Measurements from ENCODE around the gene GNG7.
"Not testable (repeated sequence)": the region's sequence is repeated elsewhere in the genome, so short reads cannot be mapped to it uniquely, and the experiment has no call there.

The GNG7 gene

GRCh38 chr19:2675892-2676291, 26.6 kb downstream of the GNG7 start:
- DNase-seq = no peak
- Histone ChIP-seq H3K79me2 (ENCODE audit: insufficient read depth, low read length) (no peaks in the 10 kb centered on the region), H3K9ac (ENCODE audit: low read depth, low read length) (no peak overlapping the region), H3K27me3 (ENCODE audit: insufficient read depth, low read length, poor library complexity) (no peaks in the 10 kb centered on the region), H2AFZ (ENCODE audit: low read depth, low read length) (no peak overlapping the region), H3K36me3 (ENCODE audit: insufficient read depth, low read length) (no peaks in the 10 kb centered on the region), H3K4me2 (ENCODE audit: insufficient read depth, low read length) (no peak overlapping the region), H3K27ac (ENCODE audit: low read length) (no peak overlapping the region), H3K4me3 (ENCODE audit: low read depth in 1 of 2, low read length in 2 of 2) (no peak overlapping the region), H3K9me3 (ENCODE audit: insufficient read depth, low read length, severe bottlenecking) (no peaks in the 10 kb centered on the region), H4K20me1 (ENCODE audit: insufficient read depth, low read length) (no peaks in the 10 kb centered on the region), H3K4me1 (ENCODE audit: insufficient read depth, low read length) (no peaks in the 10 kb centered on the region)
- TF ChIP-seq EZH2 (IDR thresholded peaks at IDR 0.05; ENCODE audit: borderline replicate concordance, low read depth, low read length, severe bottlenecking) (no peak), CTCF (IDR thresholded peaks at IDR 0.05; ENCODE audit: borderline replicate concordance, extremely low read depth, low read length, poor library complexity, severe bottlenecking) (no peak)
- ATAC-seq (ENCODE audit: insufficient read depth, low read depth) = no peak

GRCh38 chr19:2670217-2670616, 32.3 kb downstream of the GNG7 start:
- no peaks in the 10 kb centered on the region for H3K36me3 ChIP-seq (ENCODE audit: insufficient read depth, low read length)
- no peaks in the 10 kb centered on the region for H3K9me3 ChIP-seq (ENCODE audit: insufficient read depth, low read length, severe bottlenecking)
- H3K4me2 ChIP-seq (ENCODE audit: insufficient read depth, low read length) = no peak overlapping the region
- no peaks in the 10 kb centered on the region for H3K79me2 ChIP-seq (ENCODE audit: insufficient read depth, low read length)
- no peaks in the 10 kb centered on the region for H3K27me3 ChIP-seq (ENCODE audit: insufficient read depth, low read length, poor library complexity)
- H4K20me1 ChIP-seq (ENCODE audit: insufficient read depth, low read length) = no peaks in the 10 kb centered on the region
- TF ChIP-seq CTCF (IDR thresholded peaks at IDR 0.05; ENCODE audit: borderline replicate concordance, extremely low read depth, low read length, poor library complexity, severe bottlenecking) = no peak
- no peak for TF ChIP-seq EZH2 (IDR thresholded peaks at IDR 0.05; ENCODE audit: borderline replicate concordance, low read depth, low read length, severe bottlenecking)
- H3K9ac ChIP-seq (ENCODE audit: low read depth, low read length) = no peak overlapping the region
- H3K27ac ChIP-seq (ENCODE audit: low read length) = no peak overlapping the region
- no peak overlapping the region for H2AFZ ChIP-seq (ENCODE audit: low read depth, low read length)
- H3K4me1 ChIP-seq (ENCODE audit: insufficient read depth, low read length) = no peaks in the 10 kb centered on the region
- no peak overlapping the region for H3K4me3 ChIP-seq (ENCODE audit: low read depth in 1 of 2, low read length in 2 of 2)
- no peak for ATAC-seq (ENCODE audit: insufficient read depth, low read depth)
- DNase-seq = no peak

- no peak overlapping the region for H3K4me2 ChIP-seq (ENCODE audit: insufficient read depth, low read length)
- no peak for TF ChIP-seq CTCF (IDR thresholded peaks at IDR 0.05; ENCODE audit: borderline replicate concordance, extremely low read depth, low read length, poor library complexity, severe bottlenecking)
- TF ChIP-seq EZH2 (IDR thresholded peaks at IDR 0.05; ENCODE audit: borderline replicate concordance, low read depth, low read length, severe bottlenecking) = no peak
- H3K79me2 ChIP-seq (ENCODE audit: insufficient read depth, low read length) = no peaks in the 10 kb centered on the region
- H3K27me3 ChIP-seq (ENCODE audit: insufficient read depth, low read length, poor library complexity) = no peaks in the 10 kb centered on the region
- DNase-seq = no peak
- H2AFZ ChIP-seq (ENCODE audit: low read depth, low read length) = no peak overlapping the region
- H3K9me3 ChIP-seq (ENCODE audit: insufficient read depth, low read length, severe bottlenecking) = no peaks in the 10 kb centered on the region
- H3K4me3 ChIP-seq (ENCODE audit: low read depth in 1 of 2, low read length in 2 of 2) = no peak overlapping the region
- H3K9ac ChIP-seq (ENCODE audit: low read depth, low read length) = no peak overlapping the region
- no peak overlapping the region for H3K27ac ChIP-seq (ENCODE audit: low read length)
- no peaks in the 10 kb centered on the region for H3K4me1 ChIP-seq (ENCODE audit: insufficient read depth, low read length)
- no peaks in the 10 kb centered on the region for H3K36me3 ChIP-seq (ENCODE audit: insufficient read depth, low read length)
- no peak for ATAC-seq (ENCODE audit: insufficient read depth, low read depth)
- no peaks in the 10 kb centered on the region for H4K20me1 ChIP-seq (ENCODE audit: insufficient read depth, low read length)
These were observed 34.2 kb downstream of the GNG7 start for GRCh38 chr19:2668175-2668763.

GRCh38 chr19:2667349-2667748, 35.1 kb downstream of the GNG7 start:
- H3K79me2 ChIP-seq (ENCODE audit: insufficient read depth, low read length); DNase-seq; H3K9ac ChIP-seq (ENCODE audit: low read depth, low read length); H3K4me1 ChIP-seq (ENCODE audit: insufficient read depth, low read length); H4K20me1 ChIP-seq (ENCODE audit: insufficient read depth, low read length); H3K27ac ChIP-seq (ENCODE audit: low read length); H3K27me3 ChIP-seq (ENCODE audit: insufficient read depth, low read length, poor library complexity); H3K4me3 ChIP-seq (ENCODE audit: low read depth in 1 of 2, low read length in 2 of 2); H3K9me3 ChIP-seq (ENCODE audit: insufficient read depth, low read length, severe bottlenecking); ATAC-seq (ENCODE audit: insufficient read depth, low read depth); H2AFZ ChIP-seq (ENCODE audit: low read depth, low read length); H3K36me3 ChIP-seq (ENCODE audit: insufficient read depth, low read length); H3K4me2 ChIP-seq (ENCODE audit: insufficient read depth, low read length): not testable (repeated sequence)
